A375 (cell line): ENCODE results near the gene ELOF1. TPM values are rescaled to one million over a fixed set of nuclear protein-coding genes. Genes with fewer than 3 reads are reported as not detected.
A peak's percentile ranks its signal among the peaks of the same experiment; 100 is the strongest.

Experiments used
- small RNA-seq: library from RNA; depleted of rRNA; stranded (forward); fragments of <200 nt; gene quantifications from one replicate; pipeline ENCODE3, GENCODE V24; 2014
- total RNA-seq: library from RNA; depleted of rRNA; stranded (reverse); fragments of >200 nt; shearing (Covaris generic); gene quantifications from 2 replicates; pipeline ENCODE4 v1.2.3, GENCODE V29; 2014; rRNA removed

Gene ELOF1
- total RNA-seq: 96.8 and 100 TPM in 2 replicates

GRCh38 chr19:11558881-11559828 is at the start of gene ELOF1:
TSS of gene ELOF1 (minus strand) at chr19:11559230. CDS start at chr19:11554347, 4,883 bp downstream.

DNA sequence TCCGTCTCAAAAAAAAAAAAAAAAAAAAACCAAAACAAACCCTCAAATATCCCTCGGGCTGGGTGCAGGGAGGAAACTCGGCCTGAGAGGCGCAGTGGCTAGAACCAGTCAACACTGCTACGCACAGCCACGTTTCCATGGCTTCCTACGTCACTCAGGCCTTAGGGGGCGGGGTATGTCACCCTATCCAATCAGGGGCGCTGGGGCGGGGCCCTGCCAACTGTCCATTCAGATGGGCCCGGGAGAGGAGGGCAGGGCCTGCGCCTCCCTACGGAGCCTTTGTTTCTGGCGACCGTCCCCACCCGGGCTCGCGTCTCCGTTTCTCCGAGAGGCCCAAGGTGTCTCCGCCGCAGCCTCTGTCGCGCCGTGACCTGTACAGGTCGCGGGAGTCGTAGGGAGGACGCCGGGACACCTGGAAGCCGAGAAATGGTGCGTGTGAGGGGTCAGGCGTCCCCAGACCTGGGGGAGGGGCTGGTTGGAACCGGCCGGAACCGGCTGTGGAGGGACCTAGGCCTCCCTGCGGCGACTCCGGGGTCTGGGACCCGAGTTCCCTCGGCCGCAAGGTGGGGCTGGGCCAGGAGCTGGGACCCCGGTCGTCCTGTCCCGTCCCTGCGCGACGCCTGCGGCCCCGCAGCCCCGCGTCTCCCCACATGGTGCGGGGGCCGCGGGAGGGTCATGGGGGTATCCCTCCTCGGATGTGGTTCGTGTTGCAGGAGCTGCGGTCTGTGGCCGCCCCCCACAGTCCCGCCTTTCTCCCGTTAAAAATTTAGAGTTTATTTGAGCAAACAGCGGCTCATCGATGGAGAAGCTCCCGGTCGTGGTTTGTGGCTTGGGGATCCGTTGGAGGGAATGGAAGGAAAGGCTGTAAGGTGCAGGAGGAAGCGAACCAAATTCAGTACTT is 38.4 kb upstream of the ELOF1 start, which contains the start of gene ZNF627:
Gene ZNF627, plus strand, starts transcription at position 282 of the 901 bp plus-strand sequence. Its CDS starts 145 bp downstream, at position 427.

DNA sequence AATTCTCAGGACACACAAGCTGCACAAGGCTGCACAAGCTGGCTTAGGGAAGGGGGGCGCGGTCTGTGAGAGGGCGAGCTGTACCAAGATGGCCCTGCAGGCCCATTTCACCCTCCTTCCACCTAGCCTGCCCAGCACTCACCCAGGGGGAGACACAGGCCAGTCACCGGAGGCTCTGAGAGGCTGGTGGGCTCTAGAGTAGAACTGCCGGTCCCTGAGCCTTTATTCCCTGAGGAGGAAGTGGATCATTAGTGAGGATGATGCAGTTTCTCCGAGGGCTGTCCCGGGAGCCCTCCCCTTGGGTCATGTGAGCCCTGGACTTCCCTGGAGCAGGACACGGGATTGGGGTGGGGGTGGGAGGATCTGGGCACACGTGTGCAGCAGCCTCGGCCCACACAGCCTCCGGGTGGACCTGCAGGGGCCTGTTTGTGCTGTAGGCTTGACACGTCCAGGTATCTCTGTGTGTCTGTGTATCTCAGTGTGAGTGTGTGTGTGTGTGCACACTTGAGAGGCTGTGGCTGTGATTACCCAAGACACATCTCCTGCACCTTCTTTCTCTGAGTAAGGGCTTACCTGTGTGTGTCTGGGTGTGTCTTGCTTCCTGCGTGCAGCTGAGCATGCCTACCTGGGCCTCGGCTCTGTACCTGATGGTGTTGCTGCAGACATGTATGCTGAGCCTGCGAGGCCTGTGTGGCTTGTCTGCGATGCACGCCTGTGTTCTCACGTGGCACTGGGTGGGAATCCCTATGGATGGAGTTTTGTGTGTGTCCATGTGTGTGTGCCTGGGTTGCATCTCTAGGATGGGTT is 18.6 kb upstream of the ELOF1 start, which contains the start of gene ACP5:
Gene ACP5, minus strand, starts transcription at position 195 of the 807 bp plus-strand sequence. CDS start 328 bp downstream, outside the sequence.

DNA sequence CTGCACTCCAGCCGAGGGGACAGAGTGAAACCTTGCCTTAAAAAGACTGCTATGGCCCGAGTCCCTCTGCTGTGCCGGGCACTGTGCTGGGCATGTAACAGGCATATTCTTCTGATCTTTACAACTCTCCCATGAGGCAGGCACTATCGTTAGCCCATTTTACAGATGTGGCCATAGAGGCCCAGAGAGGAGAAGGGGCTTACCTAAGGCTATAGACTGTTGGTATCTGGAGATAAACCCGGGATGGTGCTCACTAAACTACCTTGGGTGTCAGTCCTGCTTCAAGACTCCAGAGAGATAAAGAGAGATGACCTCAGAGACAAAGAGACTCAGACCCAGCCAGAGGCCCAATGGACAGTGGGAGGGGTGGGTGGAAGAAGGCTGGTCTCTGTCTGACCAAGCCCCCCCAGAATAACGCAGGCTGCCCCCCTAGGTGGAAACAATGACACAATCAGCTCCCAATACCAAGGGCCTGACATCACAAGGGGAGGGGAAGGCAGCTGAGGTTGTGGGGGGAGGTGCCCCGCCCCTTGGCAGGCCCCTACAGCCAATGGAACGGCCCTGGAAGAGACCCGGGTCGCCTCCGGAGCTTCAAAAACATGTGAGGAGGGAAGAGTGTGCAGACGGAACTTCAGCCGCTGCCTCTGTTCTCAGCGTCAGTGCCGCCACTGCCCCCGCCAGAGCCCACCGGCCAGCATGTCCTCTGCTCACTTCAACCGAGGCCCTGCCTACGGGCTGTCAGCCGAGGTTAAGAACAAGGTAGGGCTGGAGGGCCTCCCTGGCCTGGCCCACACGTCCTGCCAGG is 20.6 kb downstream of the ELOF1 start, which contains the start of gene CNN1:
Gene CNN1, plus strand, starts transcription at position 620 of the 805 bp plus-strand sequence. Its CDS starts 77 bp downstream, at position 697.

DNA sequence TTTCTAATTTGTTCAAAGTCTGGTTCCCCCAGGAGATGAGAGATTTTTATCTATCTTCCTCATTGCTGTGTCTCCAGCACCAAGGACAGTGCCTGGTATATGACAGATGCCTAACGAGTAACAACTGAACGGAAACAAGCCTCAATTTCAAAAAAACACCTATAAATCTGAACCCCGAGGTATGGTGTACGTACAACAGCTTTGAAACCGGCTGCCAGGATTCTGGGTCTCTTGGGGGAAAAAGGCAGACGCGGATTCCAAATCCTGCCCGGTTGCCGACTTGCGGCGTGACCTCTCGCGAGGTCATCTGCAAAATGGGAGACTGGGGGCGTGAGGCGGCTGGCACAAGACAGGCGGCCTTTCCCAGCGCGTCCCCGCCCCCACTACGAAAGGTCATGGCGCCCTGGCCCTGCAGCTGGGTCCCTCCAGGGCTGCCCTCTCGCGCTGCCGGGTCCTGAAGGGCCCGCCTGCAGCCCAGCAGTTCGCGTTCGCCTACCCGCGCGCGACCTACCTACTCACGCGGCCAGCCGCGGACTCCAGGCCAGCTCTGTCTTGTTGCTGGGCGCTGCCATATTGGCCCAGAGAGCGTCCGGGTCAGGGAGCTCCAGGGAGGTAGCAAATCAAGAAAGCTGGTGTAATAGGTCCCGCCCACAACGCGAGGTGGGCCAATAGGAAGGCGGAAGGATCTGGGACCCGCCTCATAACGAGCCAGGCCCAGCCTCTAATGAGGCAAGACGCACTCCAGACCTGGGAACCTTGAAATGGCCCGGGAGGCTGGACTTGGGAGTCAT is 30.3 kb downstream of the ELOF1 start, which contains the start of gene ECSIT:
Gene ECSIT, minus strand, starts transcription at position 584 of the 791 bp plus-strand sequence. CDS start 9,964 bp downstream, outside the sequence.

GRCh38 chr19:11505504-11506100 is 53.4 kb downstream of the ELOF1 start, which contains the start of gene ZNF653:
TSS of gene ZNF653 (minus strand) at chr19:11505839. CDS start at chr19:11505786, 53 bp downstream.

Small RNA genes lying within 50 kb of the gene (small RNA-seq; reads per million reads assigned to genes)
- 0.46 reads per million, percentile 17 among the genes with 10 or more reads in this experiment for gene RN7SL833P

Other genes starting within 250 kb of the ELOF1 start
- gene RAB3D, start 219.6 kb downstream of the ELOF1 start, total RNA-seq: 4.9 and 5.8 TPM in 2 replicates
- 97.9 and 98.7 TPM in 2 replicates for gene TMEM205, start 213.0 kb downstream of the ELOF1 start, total RNA-seq
- gene CCDC159, start 212.7 kb downstream of the ELOF1 start, total RNA-seq: 4.4 and 4.9 TPM in 2 replicates
- 10.2 and 18.4 TPM in 2 replicates for gene PLPPR2, start 203.8 kb downstream of the ELOF1 start, total RNA-seq
- 2.1 and 4.8 TPM in 2 replicates for gene SWSAP1, start 184.6 kb downstream of the ELOF1 start, total RNA-seq
- gene EPOR, start 174.9 kb downstream of the ELOF1 start, total RNA-seq: 7.6 and 9.4 TPM in 2 replicates
- gene RGL3, start 139.9 kb downstream of the ELOF1 start, total RNA-seq: 12.2 and 17.9 TPM in 2 replicates
- gene ODAD3, start 124.1 kb downstream of the ELOF1 start, total RNA-seq: 0.87 and 4.5 TPM in 2 replicates
- 230 and 236 TPM in 2 replicates for gene PRKCSH, start 123.6 kb downstream of the ELOF1 start, total RNA-seq
- 0.40 TPM in 1 of 2 replicates, not detected in the other for gene ELAVL3, start 78.2 kb downstream of the ELOF1 start, total RNA-seq
- gene ZNF653, start 53.4 kb downstream of the ELOF1 start, total RNA-seq: 10.6 and 14.3 TPM in 2 replicates
- gene ECSIT, start 30.1 kb downstream of the ELOF1 start, total RNA-seq: 95.5 and 112 TPM in 2 replicates
- gene CNN1, start 20.4 kb downstream of the ELOF1 start, total RNA-seq: not detected in 2 replicates
- 10.3 and 14.0 TPM in 2 replicates for gene ACP5, start 18.4 kb upstream of the ELOF1 start, total RNA-seq
- gene ZNF627, start 38.3 kb upstream of the ELOF1 start, total RNA-seq: 5.2 and 6.0 TPM in 2 replicates
- gene ZNF823, start 179.7 kb upstream of the ELOF1 start, total RNA-seq: 0.87 and 1.4 TPM in 2 replicates
- gene ZNF441, start 207.8 kb upstream of the ELOF1 start, total RNA-seq: 6.3 and 7.4 TPM in 2 replicates
- 0.38 and 0.82 TPM in 2 replicates for gene ZNF491, start 239.3 kb upstream of the ELOF1 start, total RNA-seq